Heart right ventricle (tissue), 16 donors: ENCODE measurements around the gene GPR142. TPM values are rescaled to one million over a fixed set of nuclear protein-coding genes. Genes with fewer than 3 reads are reported as not detected.

Experiments used
- ATAC-seq, 8 donors: fragments of 200-7000 bp; cut with Tn5 transposase; one replicate each; pipeline ENCODE4 v1.9.1; 2020; ENCODE audit warnings: mild to moderate bottlenecking in 8 of 8, moderate library complexity in 8 of 8, moderate number of reproducible peaks in 1 of 8
- DNase-seq, 2 donors: peaks; one replicate each; pipeline ENCODE4 v3.0.0-alpha.2; 2020
- H3K27ac ChIP-seq, 10 donors: fragments of 200-600 bp; sonication (generic) in 2 of 10; one replicate each; pipeline versions ENCODE4 v1.5.0 to v1.8.0; 2020 to 2022; ENCODE audit warnings: mild to moderate bottlenecking in 3 of 10
- H3K27me3 ChIP-seq, 7 donors: fragments of 200-600 bp; one replicate each; pipeline ENCODE4 v1.8.0; 2021 to 2022; ENCODE audit warnings: mild to moderate bottlenecking in 2 of 7
- H3K36me3 ChIP-seq, 9 donors: fragments of 200-600 bp; sonication (generic) in 1 of 9; one replicate each; pipeline versions ENCODE4 v1.5.0 to v1.8.0; 2020 to 2022; ENCODE audit warnings: mild to moderate bottlenecking in 2 of 9
- H3K4me1 ChIP-seq, 9 donors: fragments of 200-600 bp; sonication (generic) in 1 of 9; one replicate each; pipeline versions ENCODE4 v1.5.0 to v1.8.0; 2020 to 2022; ENCODE audit warnings: mild to moderate bottlenecking in 4 of 9
- H3K4me3 ChIP-seq, 10 donors: fragments of 200-600 bp; sonication (generic) in 2 of 10; one replicate each; pipeline versions ENCODE4 v1.5.0 to v1.8.0; 2020 to 2022; ENCODE audit warnings: mild to moderate bottlenecking in 7 of 10, moderate library complexity in 2 of 10
- H3K9me3 ChIP-seq, 11 donors: fragments of 200-600 bp in 10 of 11; sonication (generic) in 2 of 11; one replicate each; pipeline versions ENCODE4 v1.5.0 to v1.8.0; 2013 to 2022; ENCODE audit warnings: mild to moderate bottlenecking in 2 of 11, control low read depth in 1 of 11, moderate library complexity in 1 of 11
- CTCF ChIP-seq, 9 donors: fragments of 200-600 bp; sonication (generic) in 2 of 9; IDR thresholded peaks; one replicate each; pipeline versions ENCODE4 v1.5.0 to v1.8.0; 2021 to 2022; ENCODE audit warnings: antibody characterized with exemption in 9 of 9, mild to moderate bottlenecking in 5 of 9, moderate library complexity in 1 of 9
- WGBS, 2 donors: extraction: QIAGEN DNeasy Blood & Tissue Kit; methylation state at CpG; one replicate each; pipeline ENCODE4 v1.1.7; 2013; ENCODE audit warnings: inconsistent platforms in 1 of 2; 5-methylcytosine and 5-hydroxymethylcytosine counted together
- intact Hi-C, 10 donors: fragments of 100-400 bp; cut with DNase I; formaldehyde crosslinking; loops; one replicate each; pipeline versions ENCODE4 v1.11.1 to v1.14.2; 2022
- polyA plus RNA-seq, 2 donors: library from polyadenylated mRNA; stranded (reverse); fragments of 200-250 nt; gene quantifications; one replicate each; pipeline ENCODE4 v1.2.3, GENCODE V29; 2013
- total RNA-seq, 10 donors: library from RNA; stranded (reverse); fragmentation: NEBNext Ultra II Directional in 3 of 10; extraction: Animal tissue kit (Norgen Biotek cat#: 25700) in 3 of 10; gene quantifications; one replicate each; pipeline versions ENCODE4 v1.2.1 to v1.2.4, GENCODE V29; 2021 to 2023
- donor health status: Arrhythmogenic right ventricular cardiomyopathy.
- donor health status: ischemic (EF 13 %, LVEDD 7.1; RV severe dilation, severe dysfunction).
- donor health status: healthy with polysubstance abuse.
- donor health status: DM: no; HTN: yes; CAD: no.
- donor health status: DM: no; HTN: no; CAD: no.
- donor health status: ischemic (EF 25% LVEDD 6.9; RV normal size, moderate dysfunction).
- donor health status: ischemic (EF 25% LVEDD 5.7; RV mildly dilated, moderate dysfunction).
- donor health status: healthy.
- donor health status: DM: yes; HTN: yes; CAD: no.
- donor health status: Ischemic cardiomyopathy.
- donor health status: ischemic (EF 35%, LVEDD 5.7; RV mildly dilated, moderate dysfunction).
- donor health status: nonischemic (EF 11% LVEDD 7.7; RV severe dilation, severe dysfunction).
- donor health status: DM: yes; HTN: yes; CAD: no.
- donor health status: PGD.
- donor health status: ischemic (EF 29% LVEDD 5.4; RV normal size, mild dysfunction).
- donor health status: nonischemic (EF 23%, LVEDD 6.1; RV moderate dilation, normal function).

Gene GPR142
- total and polyA plus RNA-seq, 12 donors: 0.70 TPM; not detected in 11

- intact Hi-C loops: loop anchor here in 3 of 10 donors (5.0 to 10.0 kb wide), 2 partner anchors 43 to 136 kb away; partner anchors contain the start of gene TTYH2 (in 1 of the 3)
- no peak overlapping the region for H3K27ac ChIP-seq
- no peaks in the 10 kb centered on the region for H3K9me3 ChIP-seq
- peaks cover 3 to 74% (median 56%) of the 10 kb centered on the region in 7 donors for H3K27me3 ChIP-seq
- H3K4me1 ChIP-seq: peaks cover 0 to 3% (median 0%) of the 10 kb centered on the region in 9 donors
- ATAC-seq (no peak), DNase-seq (no peak)
- no peak for TF ChIP-seq CTCF (IDR thresholded peaks at IDR 0.05)
- WGBS, 2 donors: 78 to 80% methylated on average over 20 of the region's 20 CpGs
- no peak overlapping the region for H3K4me3 ChIP-seq
- H3K36me3 ChIP-seq: no peaks in the 10 kb centered on the region
Observed at GRCh38 chr17:74350486-74350885, 16.8 kb upstream of the GPR142 start.

GRCh38 chr17:74351552-74352210 lies 15.6 kb upstream of the GPR142 start:
- no peaks in the 10 kb centered on the region for H3K36me3 ChIP-seq
- no peak for DNase-seq
- ATAC-seq: no peak
- H3K27me3 ChIP-seq: peaks cover 3 to 86% (median 67%) of the 10 kb centered on the region in 7 donors
- H3K27ac ChIP-seq: no peak overlapping the region
- peaks cover 0 to 3% (median 0%) of the 10 kb centered on the region in 9 donors for H3K4me1 ChIP-seq
- 4 to 5% methylated on average over 42 to 55 of the region's 55 CpGs for WGBS, 2 donors
- no peak overlapping the region for H3K4me3 ChIP-seq
- no peak for TF ChIP-seq CTCF (IDR thresholded peaks at IDR 0.05)
- no peaks in the 10 kb centered on the region for H3K9me3 ChIP-seq
- intact Hi-C loops: loop anchor here in 3 of 10 donors (5.0 to 10.0 kb wide), 2 partner anchors 44 to 137 kb away; partner anchors contain the start of gene TTYH2 (in 1 of the 3)

- Histone ChIP-seq H3K27ac (no peak overlapping the region), H3K4me1 (peaks cover 0 to 12% (median 9%) of the 10 kb centered on the region in 9 donors), H3K27me3 (peaks cover 12 to 99% (median 86%) of the 10 kb centered on the region in 7 donors), H3K4me3 (no peak overlapping the region), H3K9me3 (no peaks in the 10 kb centered on the region), H3K36me3 (no peaks in the 10 kb centered on the region)
- intact Hi-C loops: loop anchor here in 3 of 10 donors (5.0 to 10.0 kb wide), 2 partner anchors 46 to 139 kb away; partner anchors contain the start of gene TTYH2 (in 1 of the 3)
- DNase-seq: no peak
- no peak for ATAC-seq
- WGBS, 2 donors: 77 to 78% methylated on average over 10 of the region's 10 CpGs
- no peak for TF ChIP-seq CTCF (IDR thresholded peaks at IDR 0.05)
Observed at GRCh38 chr17:74353446-74354060, 13.8 kb upstream of the GPR142 start.

- Histone ChIP-seq H3K4me1 (peaks cover 0 to 12% (median 9%) of the 10 kb centered on the region in 9 donors), H3K27me3 (peaks cover 12 to 99% (median 92%) of the 10 kb centered on the region in 7 donors), H3K9me3 (no peaks in the 10 kb centered on the region), H3K27ac (no peak overlapping the region), H3K36me3 (no peaks in the 10 kb centered on the region), H3K4me3 (no peak overlapping the region)
- peak in 1 of 2 donors; percentile 54 for DNase-seq
- peak in 5 of 8 donors; percentile 53 to 70 (median 64) for ATAC-seq
- WGBS, 2 donors: 6 to 7% methylated on average over 29 of the region's 29 CpGs
- intact Hi-C loops: loop anchor here in 3 of 10 donors (5.0 to 10.0 kb wide), 2 partner anchors 47 to 139 kb away; partner anchors contain the start of gene TTYH2 (in 1 of the 3)
- TF ChIP-seq CTCF (IDR thresholded peaks at IDR 0.05): peak in 7 of 9 donors; percentile 34 to 74 (median 62)
Observed at GRCh38 chr17:74354123-74354522, 13.2 kb upstream of the GPR142 start.
